Breast epithelium (tissue), 3 donors: ENCODE measurements around the gene A2ML1. TPM values are rescaled to one million over a fixed set of nuclear protein-coding genes. Genes with fewer than 3 reads are reported as not detected.

Experiments
- total RNA-seq, 3 donors: library from RNA; depleted of rRNA; stranded (reverse); fragments of >200 nt; gene quantifications; one replicate each; pipeline ENCODE4 v1.1.0, GENCODE V29; 2016

The A2ML1 gene
- total RNA-seq, 3 donors from 2014 or later = 0.33 to 1.2 TPM; not detected in 1

Other genes starting within 250 kb of the A2ML1 start
- under 1 TPM in 1 of 3 donors, not detected in 2; 0.96 TPM for gene AICDA, start 209.8 kb upstream of the A2ML1 start, total RNA-seq
- 100 to 1,000 TPM in 1 of 3 donors, 10 to 100 TPM in 2; 36.7 to 466 (median 42.0) TPM for gene MFAP5, start 159.8 kb upstream of the A2ML1 start, total RNA-seq
- gene RIMKLB, start 124.6 kb upstream of the A2ML1 start, total RNA-seq = 10 to 100 TPM; 42.2 to 52.1 (median 51.5) TPM
- 10 to 100 TPM; 39.2 to 45.9 (median 40.5) TPM for gene PHC1, start 91.9 kb downstream of the A2ML1 start, total RNA-seq
- gene M6PR, start 127.0 kb downstream of the A2ML1 start, total RNA-seq = 100 to 1,000 TPM; 118 to 149 (median 138) TPM
- gene KLRG1, start 166.9 kb downstream of the A2ML1 start, total RNA-seq = 1 to 10 TPM; 2.0 to 3.9 (median 3.8) TPM